ENCODE results near the gene ZCCHC8.
"Not testable (repeated sequence)": the region's sequence is repeated elsewhere in the genome, so short reads cannot be mapped to it uniquely, and the experiment has no call there.

ZCCHC8 gene

GRCh38 chr12:122506393-122506938, 5.7 kb upstream of the ZCCHC8 start:
- no peak for DNase-seq

- no peak for DNase-seq
These were observed 4.8 kb upstream of the ZCCHC8 start for GRCh38 chr12:122505419-122506051.

GRCh38 chr12:122503783-122504590, 3.3 kb upstream of the ZCCHC8 start:
- no peak for DNase-seq

- no peak for DNase-seq
These were observed 2.5 kb upstream of the ZCCHC8 start for GRCh38 chr12:122503147-122503751.

- DNase-seq, result no peak
These were observed 807 bp upstream of the ZCCHC8 start for GRCh38 chr12:122501489-122501989.

GRCh38 chr12:122499991-122500684, 594 bp downstream of the ZCCHC8 start:
- DNase-seq, result peak; percentile 42

- no peak for DNase-seq
These were observed 5.5 kb downstream of the ZCCHC8 start for GRCh38 chr12:122495258-122495657.

- DNase-seq, result not testable (repeated sequence)
These were observed 7.5 kb downstream of the ZCCHC8 start for GRCh38 chr12:122493222-122493621.

GRCh38 chr12:122491991-122492390, 8.7 kb downstream of the ZCCHC8 start:
- no peak for DNase-seq

- no peak for DNase-seq
These were observed 11.7 kb downstream of the ZCCHC8 start for GRCh38 chr12:122489038-122489437.

- DNase-seq, result not testable (repeated sequence)
These were observed 12.9 kb downstream of the ZCCHC8 start for GRCh38 chr12:122487807-122488206.

- DNase-seq, result no peak
These were observed 13.8 kb downstream of the ZCCHC8 start for GRCh38 chr12:122486805-122487426.

- not testable (repeated sequence) for DNase-seq
These were observed 14.4 kb downstream of the ZCCHC8 start for GRCh38 chr12:122486360-122486759.

GRCh38 chr12:122484385-122484784, 16.3 kb downstream of the ZCCHC8 start:
- not testable (repeated sequence) for DNase-seq

- no peak for DNase-seq
These were observed 16.8 kb downstream of the ZCCHC8 start for GRCh38 chr12:122483969-122484368.

- no peak for DNase-seq
These were observed 18.9 kb downstream of the ZCCHC8 start for GRCh38 chr12:122481861-122482260.

GRCh38 chr12:122480753-122481152, 20.0 kb downstream of the ZCCHC8 start:
- no peak for DNase-seq

- DNase-seq, result no peak
These were observed 26.4 kb downstream of the ZCCHC8 start for GRCh38 chr12:122474324-122474716.

GRCh38 chr12:122473543-122474323, 27.0 kb downstream of the ZCCHC8 start:
- no peak for DNase-seq

GRCh38 chr12:122471324-122472226, 29.2 kb downstream of the ZCCHC8 start:
- DNase-seq, result no peak
